OCI-LY1 (cell line): Measurements from ENCODE around the gene LDLRAD3.

Source experiments
- H2AFZ ChIP-seq: fragments of 200-600 bp; sonication (generic), shearing (Covaris generic); 2 replicates; pipeline ENCODE4 v1.6.0; 2014; ENCODE audit warnings: antibody characterized with exemption, mild to moderate bottlenecking, low read length
- H3F3A ChIP-seq: fragments of 200-600 bp; sonication (generic), shearing (Covaris generic); 2 replicates; pipeline ENCODE4 v1.6.0; 2014; ENCODE audit warnings: mild to moderate bottlenecking, antibody characterized with exemption, low read length, moderate library complexity; ENCODE audit not compliant: insufficient read depth
- H3K27ac ChIP-seq: fragments of 200-600 bp; sonication (generic); 2 replicates; pipeline ENCODE4 v1.5.1; 2014; ENCODE audit warnings: low read length, mixed run types, mild to moderate bottlenecking, low read depth; ENCODE audit not compliant: poor library complexity, severe bottlenecking
- H3K27me3 ChIP-seq: fragments of 200-600 bp; sonication (generic); 2 replicates; pipeline ENCODE4 v1.6.0; 2014; ENCODE audit warnings: antibody characterized with exemption, mild to moderate bottlenecking, low read length, moderate library complexity; ENCODE audit not compliant: insufficient read depth
- H3K36me3 ChIP-seq: fragments of 200-600 bp; sonication (generic); 2 replicates; pipeline ENCODE4 v1.6.1; 2014; ENCODE audit warnings: mild to moderate bottlenecking, antibody characterized with exemption, low read length, moderate library complexity, mixed read lengths; ENCODE audit not compliant: insufficient read depth
- H3K4me1 ChIP-seq: fragments of 200-600 bp; sonication (generic); 2 replicates; pipeline ENCODE4 v1.5.1; 2014; ENCODE audit warnings: mild to moderate bottlenecking, low read length, moderate library complexity; ENCODE audit not compliant: insufficient read depth, severe bottlenecking
- H3K4me2 ChIP-seq: fragments of 200-600 bp; sonication (generic), shearing (Covaris generic); 2 replicates; pipeline ENCODE4 v1.6.1; 2014; ENCODE audit warnings: low read length
- H3K4me3 ChIP-seq: fragments of 200-600 bp; sonication (generic); 2 replicates; pipeline ENCODE4 v1.5.1; 2014; ENCODE audit warnings: low read length, low read depth, mild to moderate bottlenecking, mixed read lengths; ENCODE audit not compliant: poor library complexity, severe bottlenecking
- H3K79me2 ChIP-seq: fragments of 200-600 bp; shearing (Covaris generic); 2 replicates; pipeline ENCODE4 v1.6.1; 2016; ENCODE audit warnings: mixed run types, low read length, mixed read lengths; ENCODE audit not compliant: insufficient read depth
- H3K9ac ChIP-seq: fragments of 200-600 bp; sonication (generic), shearing (Covaris generic); 2 replicates; pipeline ENCODE4 v1.6.1; 2014; ENCODE audit warnings: mild to moderate bottlenecking, low read length, mixed read lengths
- H3K9me2 ChIP-seq: fragments of 200-600 bp; sonication (generic), shearing (Covaris generic); 2 replicates; pipeline ENCODE4 v1.6.1; 2014; ENCODE audit warnings: low read depth, mild to moderate bottlenecking, low read length, mixed read lengths
- H3K9me3 ChIP-seq: fragments of 200-600 bp; shearing (Covaris generic); 2 replicates; pipeline ENCODE4 v1.6.1; 2014; ENCODE audit warnings: low read length, mixed read lengths
- H4K20me1 ChIP-seq: fragments of 200-600 bp; sonication (generic), shearing (Covaris generic); 2 replicates; pipeline ENCODE4 v1.6.0; 2016; ENCODE audit warnings: mild to moderate bottlenecking, low read length; ENCODE audit not compliant: insufficient read depth
- EZH2 ChIP-seq: fragments of 200-600 bp; sonication (generic), shearing (Covaris generic); IDR thresholded peaks from 2 replicates; pipeline ENCODE4 v1.8.0; 2017; ENCODE audit warnings: borderline replicate concordance, mixed run types, mild to moderate bottlenecking, antibody characterized with exemption, low read length, moderate library complexity, mixed read lengths
- TF ChIP-seq, protein P1 (sequence below): fragments of 200-600 bp; sonication (generic), shearing (Covaris generic); IDR thresholded peaks from 2 replicates; pipeline ENCODE4 v1.5.1; 2017; ENCODE audit warnings: mild to moderate bottlenecking, antibody characterized with exemption, low read length, moderate library complexity, mixed read lengths

LDLRAD3 gene

GRCh38 chr11:35938231-35938630, 5.6 kb upstream of the LDLRAD3 start:
- Histone ChIP-seq H3K4me2 (no peak overlapping the region), H3K4me3 (no peak overlapping the region), H3F3A (no peaks in the 10 kb centered on the region), H3K9me3 (no peaks in the 10 kb centered on the region), H3K79me2 (no peaks in the 10 kb centered on the region), H3K27ac (no peak overlapping the region), H3K27me3 (no peaks in the 10 kb centered on the region), H3K4me1 (no peaks in the 10 kb centered on the region), H3K36me3 (no peaks in the 10 kb centered on the region), H2AFZ (no peak overlapping the region), H3K9me2 (no peaks in the 10 kb centered on the region), H4K20me1 (no peaks in the 10 kb centered on the region), H3K9ac (no peak overlapping the region)
- TF ChIP-seq, protein P1, sequence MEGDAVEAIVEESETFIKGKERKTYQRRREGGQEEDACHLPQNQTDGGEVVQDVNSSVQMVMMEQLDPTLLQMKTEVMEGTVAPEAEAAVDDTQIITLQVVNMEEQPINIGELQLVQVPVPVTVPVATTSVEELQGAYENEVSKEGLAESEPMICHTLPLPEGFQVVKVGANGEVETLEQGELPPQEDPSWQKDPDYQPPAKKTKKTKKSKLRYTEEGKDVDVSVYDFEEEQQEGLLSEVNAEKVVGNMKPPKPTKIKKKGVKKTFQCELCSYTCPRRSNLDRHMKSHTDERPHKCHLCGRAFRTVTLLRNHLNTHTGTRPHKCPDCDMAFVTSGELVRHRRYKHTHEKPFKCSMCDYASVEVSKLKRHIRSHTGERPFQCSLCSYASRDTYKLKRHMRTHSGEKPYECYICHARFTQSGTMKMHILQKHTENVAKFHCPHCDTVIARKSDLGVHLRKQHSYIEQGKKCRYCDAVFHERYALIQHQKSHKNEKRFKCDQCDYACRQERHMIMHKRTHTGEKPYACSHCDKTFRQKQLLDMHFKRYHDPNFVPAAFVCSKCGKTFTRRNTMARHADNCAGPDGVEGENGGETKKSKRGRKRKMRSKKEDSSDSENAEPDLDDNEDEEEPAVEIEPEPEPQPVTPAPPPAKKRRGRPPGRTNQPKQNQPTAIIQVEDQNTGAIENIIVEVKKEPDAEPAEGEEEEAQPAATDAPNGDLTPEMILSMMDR: no peak
- TF ChIP-seq EZH2: no peak

GRCh38 chr11:35943309-35943708, 553 bp upstream of the LDLRAD3 start:
- H3K27me3 ChIP-seq: no peaks in the 10 kb centered on the region
- TF ChIP-seq, protein P1: no peak
- TF ChIP-seq EZH2: no peak
- H3K79me2 ChIP-seq: no peaks in the 10 kb centered on the region
- no peak overlapping the region for H2AFZ ChIP-seq
- H3K36me3 ChIP-seq: no peaks in the 10 kb centered on the region
- H3F3A ChIP-seq: no peaks in the 10 kb centered on the region
- H3K9me3 ChIP-seq: no peaks in the 10 kb centered on the region
- peak overlapping the region; percentile 28 for H3K4me3 ChIP-seq
- no peaks in the 10 kb centered on the region for H3K4me1 ChIP-seq
- 0 out of 2 replicates have a peak overlapping the region, but pooled peaks have one; percentile 21 for H3K4me2 ChIP-seq
- H3K9ac ChIP-seq: no peak overlapping the region
- no peaks in the 10 kb centered on the region for H3K9me2 ChIP-seq
- H3K27ac ChIP-seq: no peak overlapping the region
- H4K20me1 ChIP-seq: no peaks in the 10 kb centered on the region

- no peaks in the 10 kb centered on the region for H3F3A ChIP-seq
- no peak overlapping the region for H3K4me3 ChIP-seq
- H3K4me2 ChIP-seq: peak overlapping the region; percentile 32; the same call in 1 of the 2 replicates
- no peaks in the 10 kb centered on the region for H3K4me1 ChIP-seq
- H3K27ac ChIP-seq: no peak overlapping the region
- TF ChIP-seq, protein P1: no peak
- no peak for TF ChIP-seq EZH2
- H3K9me3 ChIP-seq: no peaks in the 10 kb centered on the region
- no peaks in the 10 kb centered on the region for H3K36me3 ChIP-seq
- H2AFZ ChIP-seq: no peak overlapping the region
- no peak overlapping the region for H3K9ac ChIP-seq
- H3K79me2 ChIP-seq: no peaks in the 10 kb centered on the region
- no peaks in the 10 kb centered on the region for H3K9me2 ChIP-seq
- no peaks in the 10 kb centered on the region for H4K20me1 ChIP-seq
- no peaks in the 10 kb centered on the region for H3K27me3 ChIP-seq
These were observed 758 bp downstream of the LDLRAD3 start for GRCh38 chr11:35944503-35945136.
